IMR-90 (cell line): Measurements from ENCODE around the gene FHAD1.

Experiments used
- CEBPB ChIP-seq: IDR thresholded peaks from 2 replicates; pipeline ENCODE4 v1.6.1; 2012; ENCODE audit warnings: low read depth, low read length, improper control_type of control experiment
- CTCF ChIP-seq: conservative IDR thresholded peaks from 2 replicates; pipeline ENCODE4 v1.5.1; 2012; ENCODE audit warnings: mild to moderate bottlenecking, low read depth, low read length, improper control_type of control experiment
- FOS ChIP-seq: fragments of 150-350 bp; IDR thresholded peaks from 2 replicates; pipeline ENCODE4 v1.6.1; 2016; ENCODE audit warnings: low read depth, low read length
- MXI1 ChIP-seq: IDR thresholded peaks from 2 replicates; pipeline ENCODE4 v1.6.1; 2012; ENCODE audit warnings: low read depth, mild to moderate bottlenecking, low read length, moderate library complexity, borderline replicate concordance
- SMC3 ChIP-seq: fragments of 150-350 bp; IDR thresholded peaks from 2 replicates; pipeline ENCODE4 v1.6.1; 2016; ENCODE audit warnings: low read depth, mild to moderate bottlenecking, antibody characterized with exemption, low read length, moderate library complexity

GRCh38 chr1:15383810-15384209 lies 136.8 kb downstream of the FHAD1 start:
- no peak for TF ChIP-seq SMC3
- TF ChIP-seq CTCF, result no peak
- TF ChIP-seq MXI1, result no peak
- no peak for TF ChIP-seq FOS
- TF ChIP-seq CEBPB, result no peak
